ENCODE measurements around the gene ADAMTS14.

ADAMTS14 gene

DNA sequence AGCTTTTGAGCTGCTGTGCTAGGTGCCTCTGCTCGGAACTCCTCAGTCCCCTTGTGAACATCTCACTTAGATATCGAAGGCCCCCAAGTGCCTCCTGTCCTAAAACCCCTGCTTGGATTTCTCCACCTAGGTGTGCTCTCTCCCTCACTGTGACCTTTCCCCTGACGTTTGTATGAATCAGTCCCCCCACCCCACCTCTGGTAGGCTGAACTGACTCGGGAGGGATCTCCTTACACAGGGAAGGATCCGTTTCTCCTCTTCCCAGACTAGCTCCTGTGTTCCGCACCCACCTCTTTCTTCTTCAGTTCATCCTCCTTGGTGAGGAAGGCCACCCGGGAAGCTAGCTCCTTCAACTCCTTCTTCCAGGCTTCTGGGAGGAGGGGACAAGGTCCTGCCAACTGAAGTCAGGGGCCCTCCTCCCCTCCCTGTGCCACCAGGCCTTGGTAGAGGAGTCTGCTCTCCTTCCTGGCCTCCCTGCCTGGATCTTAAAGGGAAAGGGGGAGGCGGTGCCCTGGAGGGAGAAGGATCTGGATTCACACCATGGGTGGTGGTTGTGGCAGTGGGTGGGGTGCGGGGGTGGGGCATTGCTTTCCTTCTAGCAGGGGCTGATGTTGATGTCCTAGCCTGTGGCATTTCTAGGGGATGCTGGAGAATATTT is 106.1 kb downstream of the ADAMTS14 start:
- Histone ChIP-seq H3K27me3 (ENCODE audit: insufficient read depth, low read length, poor library complexity) (no peaks in the 10 kb centered on the region), H3K4me1 (ENCODE audit: insufficient read depth, low read length) (no peaks in the 10 kb centered on the region), H3K36me3 (ENCODE audit: insufficient read depth, low read length) (no peaks in the 10 kb centered on the region), H3K9ac (ENCODE audit: low read depth, low read length) (no peak overlapping the region), H3K9me3 (ENCODE audit: insufficient read depth, low read length, severe bottlenecking) (no peaks in the 10 kb centered on the region), H3K27ac (ENCODE audit: low read length) (no peak overlapping the region), H3K4me2 (ENCODE audit: insufficient read depth, low read length) (no peak overlapping the region), H4K20me1 (ENCODE audit: insufficient read depth, low read length) (no peaks in the 10 kb centered on the region; the same call in 1 of the 2 replicates), H3K79me2 (ENCODE audit: insufficient read depth, low read length) (no peaks in the 10 kb centered on the region), H2AFZ (ENCODE audit: low read depth, low read length) (no peak overlapping the region), H3K4me3 (ENCODE audit: low read depth in 1 of 2, low read length in 2 of 2) (no peak overlapping the region)
- DNase-seq (no peak), ATAC-seq (ENCODE audit: insufficient read depth, low read depth) (no peak)
- no peak for TF ChIP-seq EZH2 (IDR thresholded peaks at IDR 0.05; ENCODE audit: borderline replicate concordance, low read depth, low read length, severe bottlenecking)
- TF ChIP-seq, protein P1, sequence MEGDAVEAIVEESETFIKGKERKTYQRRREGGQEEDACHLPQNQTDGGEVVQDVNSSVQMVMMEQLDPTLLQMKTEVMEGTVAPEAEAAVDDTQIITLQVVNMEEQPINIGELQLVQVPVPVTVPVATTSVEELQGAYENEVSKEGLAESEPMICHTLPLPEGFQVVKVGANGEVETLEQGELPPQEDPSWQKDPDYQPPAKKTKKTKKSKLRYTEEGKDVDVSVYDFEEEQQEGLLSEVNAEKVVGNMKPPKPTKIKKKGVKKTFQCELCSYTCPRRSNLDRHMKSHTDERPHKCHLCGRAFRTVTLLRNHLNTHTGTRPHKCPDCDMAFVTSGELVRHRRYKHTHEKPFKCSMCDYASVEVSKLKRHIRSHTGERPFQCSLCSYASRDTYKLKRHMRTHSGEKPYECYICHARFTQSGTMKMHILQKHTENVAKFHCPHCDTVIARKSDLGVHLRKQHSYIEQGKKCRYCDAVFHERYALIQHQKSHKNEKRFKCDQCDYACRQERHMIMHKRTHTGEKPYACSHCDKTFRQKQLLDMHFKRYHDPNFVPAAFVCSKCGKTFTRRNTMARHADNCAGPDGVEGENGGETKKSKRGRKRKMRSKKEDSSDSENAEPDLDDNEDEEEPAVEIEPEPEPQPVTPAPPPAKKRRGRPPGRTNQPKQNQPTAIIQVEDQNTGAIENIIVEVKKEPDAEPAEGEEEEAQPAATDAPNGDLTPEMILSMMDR (IDR thresholded peaks at IDR 0.05; ENCODE audit: borderline replicate concordance, extremely low read depth, low read length, poor library complexity, severe bottlenecking), result no peak

DNA sequence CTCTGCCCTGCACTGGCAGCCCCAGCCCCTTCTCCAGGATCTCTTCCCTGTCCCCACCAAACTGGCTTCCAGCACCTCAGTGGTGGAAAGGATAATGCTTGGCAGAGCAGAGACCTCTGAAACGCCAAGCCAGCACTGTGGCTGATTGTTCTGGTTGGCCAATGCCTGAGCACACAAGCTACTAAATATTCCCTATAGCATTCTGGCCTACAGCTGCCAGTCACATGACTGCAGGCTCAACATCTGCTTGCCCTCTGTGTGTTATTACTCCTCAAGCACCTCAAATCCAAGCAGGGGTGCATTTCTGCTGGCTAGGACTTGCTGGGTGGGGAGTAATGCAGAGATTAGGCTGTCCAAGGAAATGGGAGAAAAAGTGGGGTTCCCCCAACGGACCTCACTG is 106.8 kb downstream of the ADAMTS14 start:
- no peaks in the 10 kb centered on the region; the same call in 1 of the 2 replicates for H4K20me1 ChIP-seq (ENCODE audit: insufficient read depth, low read length)
- no peaks in the 10 kb centered on the region for H3K4me1 ChIP-seq (ENCODE audit: insufficient read depth, low read length)
- no peak overlapping the region for H3K27ac ChIP-seq (ENCODE audit: low read length)
- no peak overlapping the region for H3K9ac ChIP-seq (ENCODE audit: low read depth, low read length)
- TF ChIP-seq, protein P1 (IDR thresholded peaks at IDR 0.05; ENCODE audit: borderline replicate concordance, extremely low read depth, low read length, poor library complexity, severe bottlenecking), result no peak
- TF ChIP-seq EZH2 (IDR thresholded peaks at IDR 0.05; ENCODE audit: borderline replicate concordance, low read depth, low read length, severe bottlenecking), result no peak
- no peak overlapping the region for H2AFZ ChIP-seq (ENCODE audit: low read depth, low read length)
- no peak for DNase-seq
- no peaks in the 10 kb centered on the region for H3K27me3 ChIP-seq (ENCODE audit: insufficient read depth, low read length, poor library complexity)
- ATAC-seq (ENCODE audit: insufficient read depth, low read depth), result no peak
- no peaks in the 10 kb centered on the region for H3K79me2 ChIP-seq (ENCODE audit: insufficient read depth, low read length)
- H3K36me3 ChIP-seq (ENCODE audit: insufficient read depth, low read length), result no peaks in the 10 kb centered on the region
- H3K4me3 ChIP-seq (ENCODE audit: low read depth in 1 of 2, low read length in 2 of 2), result no peak overlapping the region
- no peak overlapping the region for H3K4me2 ChIP-seq (ENCODE audit: insufficient read depth, low read length)
- H3K9me3 ChIP-seq (ENCODE audit: insufficient read depth, low read length, severe bottlenecking), result no peaks in the 10 kb centered on the region

DNA sequence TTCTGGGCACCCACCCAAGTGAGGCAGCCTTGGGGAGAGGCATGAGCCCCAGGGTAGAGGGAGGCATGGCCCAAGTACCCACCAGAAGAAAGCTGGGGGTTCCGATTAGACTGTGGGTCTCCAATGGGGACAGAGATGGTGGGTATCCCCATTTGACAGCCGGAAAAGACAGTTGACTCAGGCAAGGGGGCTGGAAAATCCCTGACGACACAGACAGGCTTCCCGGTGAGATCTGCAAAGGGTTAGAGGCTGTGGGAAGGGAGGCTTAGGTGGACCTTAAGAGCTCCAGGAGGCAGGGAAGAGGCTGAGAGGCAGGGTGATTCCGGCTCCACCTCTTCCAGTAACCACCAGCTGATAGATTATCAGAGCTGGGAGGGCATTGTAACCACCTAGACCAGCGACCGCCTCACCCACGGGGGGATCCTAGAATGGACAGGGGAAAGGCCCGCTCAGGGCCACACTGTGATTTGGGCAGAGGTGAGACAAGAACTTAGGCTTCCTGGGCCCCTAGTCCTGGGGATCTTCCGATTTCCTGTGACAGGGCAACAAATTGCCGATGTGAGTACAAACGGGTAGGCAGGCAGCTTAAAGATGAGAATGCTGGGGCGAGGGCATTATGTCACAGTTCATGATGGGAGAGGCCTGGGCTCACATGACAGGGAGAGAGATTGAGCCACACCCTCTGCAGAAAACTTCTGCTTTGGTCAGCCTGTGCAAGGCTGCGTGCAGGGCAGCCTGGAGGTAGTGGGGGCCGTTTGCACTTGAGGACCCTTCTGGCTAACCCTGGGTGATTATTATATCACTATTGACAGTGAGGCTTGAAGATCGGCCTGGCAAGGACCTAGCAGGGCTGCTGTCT is 107.4 kb downstream of the ADAMTS14 start:
- Histone ChIP-seq H3K9me3 (ENCODE audit: insufficient read depth, low read length, severe bottlenecking) (no peaks in the 10 kb centered on the region), H3K27me3 (ENCODE audit: insufficient read depth, low read length, poor library complexity) (no peaks in the 10 kb centered on the region), H3K36me3 (ENCODE audit: insufficient read depth, low read length) (no peaks in the 10 kb centered on the region), H3K79me2 (ENCODE audit: insufficient read depth, low read length) (no peaks in the 10 kb centered on the region), H3K4me1 (ENCODE audit: insufficient read depth, low read length) (no peaks in the 10 kb centered on the region), H3K4me3 (ENCODE audit: low read depth in 1 of 2, low read length in 2 of 2) (no peak overlapping the region), H2AFZ (ENCODE audit: low read depth, low read length) (no peak overlapping the region), H3K9ac (ENCODE audit: low read depth, low read length) (no peak overlapping the region), H3K4me2 (ENCODE audit: insufficient read depth, low read length) (no peak overlapping the region), H3K27ac (ENCODE audit: low read length) (no peak overlapping the region), H4K20me1 (ENCODE audit: insufficient read depth, low read length) (no peaks in the 10 kb centered on the region; the same call in 1 of the 2 replicates)
- ATAC-seq (ENCODE audit: insufficient read depth, low read depth) (no peak), DNase-seq (no peak)
- no peak for TF ChIP-seq EZH2 (IDR thresholded peaks at IDR 0.05; ENCODE audit: borderline replicate concordance, low read depth, low read length, severe bottlenecking)
- TF ChIP-seq, protein P1 (IDR thresholded peaks at IDR 0.05; ENCODE audit: borderline replicate concordance, extremely low read depth, low read length, poor library complexity, severe bottlenecking), result no peak
